GM21825 (cell line): ENCODE measurements around the gene SLC10A3.
A peak's percentile ranks its signal among the peaks of the same experiment; 100 is the strongest.

ENCODE experiments used
- ATAC-seq: cut with Tn5 transposase; IDR thresholded peaks from one replicate; pipeline ENCODE4 v1.9.1; 2021; ENCODE audit warnings: mild to moderate bottlenecking, moderate library complexity; ENCODE audit not compliant: unreplicated experiment

The SLC10A3 gene

GRCh38 chrX:154490414-154491083, at the start of gene SLC10A3:
TSS of gene SLC10A3 (minus strand) at chrX:154490629. CDS start at chrX:154488940, 1,689 bp downstream.
- ATAC-seq, result peak; percentile 76

- ATAC-seq, result no peak
Observed at GRCh38 chrX:154539077-154539476, 48.6 kb upstream of the SLC10A3 start.

DNA sequence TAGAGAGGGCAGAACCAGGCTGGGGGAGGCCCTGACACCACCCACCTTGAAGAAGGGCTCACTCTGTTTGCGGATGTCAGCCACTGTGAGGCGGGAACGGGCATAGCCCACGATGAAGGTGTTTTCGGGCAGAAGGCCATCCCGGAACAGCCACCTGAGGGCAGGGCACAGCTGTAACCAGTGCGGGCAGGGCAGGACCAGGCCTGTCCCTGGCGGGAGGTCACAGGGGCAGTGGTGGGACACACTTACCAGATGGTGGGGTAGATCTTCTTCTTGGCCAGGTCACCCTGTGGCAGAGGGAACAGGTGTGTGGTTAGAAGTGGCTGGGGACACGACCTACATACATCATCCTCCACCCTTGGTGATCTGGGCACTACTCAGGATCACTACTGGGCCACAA, 45.5 kb upstream of the SLC10A3 start:
- no peak for ATAC-seq

- peak; percentile 90 for ATAC-seq
Observed at GRCh38 chrX:154534526-154535322, 44.3 kb upstream of the SLC10A3 start.

DNA sequence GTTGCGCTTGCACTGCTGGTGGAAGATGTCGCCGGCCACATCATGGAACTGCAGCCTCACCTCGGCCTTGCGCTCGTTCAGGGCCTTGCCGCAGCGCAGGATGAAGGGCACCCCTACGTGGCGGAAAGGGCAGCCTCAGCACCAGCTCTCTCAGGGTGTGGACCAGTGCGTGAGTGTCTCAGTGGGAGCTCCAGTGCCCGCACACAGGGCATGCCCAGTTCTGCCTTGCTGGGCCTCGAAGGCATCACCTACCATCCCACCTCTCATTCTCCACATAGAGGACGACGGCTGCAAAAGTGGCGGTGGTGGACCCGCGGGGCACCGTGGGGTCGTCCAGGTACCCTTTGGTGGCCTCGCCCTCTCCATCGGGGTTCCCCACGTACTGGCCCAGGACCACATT, 42.3 kb upstream of the SLC10A3 start:
- no peak for ATAC-seq

- no peak for ATAC-seq
Observed at GRCh38 chrX:154531626-154532025, 41.2 kb upstream of the SLC10A3 start.

- ATAC-seq, result no peak
Observed at GRCh38 chrX:154530286-154530685, 39.9 kb upstream of the SLC10A3 start.

DNA sequence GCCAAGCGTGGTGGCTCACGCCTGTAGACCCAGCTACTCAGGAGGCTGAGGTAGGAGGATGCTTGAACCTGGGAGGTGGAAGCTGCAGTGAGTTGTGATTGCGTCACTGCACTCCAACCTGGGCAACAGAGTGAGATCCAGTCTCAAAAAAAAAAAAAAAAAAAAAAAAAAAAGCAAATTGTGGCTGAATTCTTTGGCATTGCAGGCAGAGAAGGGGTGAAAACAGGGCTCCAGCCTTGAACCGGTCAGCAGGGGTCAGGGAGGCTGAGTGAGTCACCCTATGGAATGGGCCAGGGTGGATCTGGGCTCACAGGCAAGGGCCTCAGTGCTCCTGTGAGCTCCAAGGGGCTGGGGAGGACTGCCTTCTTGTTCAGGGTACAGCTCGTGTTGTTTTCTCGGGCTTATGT, 38.8 kb upstream of the SLC10A3 start:
- no peak for ATAC-seq

- no peak for ATAC-seq
Observed at GRCh38 chrX:154526901-154527675, 36.7 kb upstream of the SLC10A3 start.

DNA sequence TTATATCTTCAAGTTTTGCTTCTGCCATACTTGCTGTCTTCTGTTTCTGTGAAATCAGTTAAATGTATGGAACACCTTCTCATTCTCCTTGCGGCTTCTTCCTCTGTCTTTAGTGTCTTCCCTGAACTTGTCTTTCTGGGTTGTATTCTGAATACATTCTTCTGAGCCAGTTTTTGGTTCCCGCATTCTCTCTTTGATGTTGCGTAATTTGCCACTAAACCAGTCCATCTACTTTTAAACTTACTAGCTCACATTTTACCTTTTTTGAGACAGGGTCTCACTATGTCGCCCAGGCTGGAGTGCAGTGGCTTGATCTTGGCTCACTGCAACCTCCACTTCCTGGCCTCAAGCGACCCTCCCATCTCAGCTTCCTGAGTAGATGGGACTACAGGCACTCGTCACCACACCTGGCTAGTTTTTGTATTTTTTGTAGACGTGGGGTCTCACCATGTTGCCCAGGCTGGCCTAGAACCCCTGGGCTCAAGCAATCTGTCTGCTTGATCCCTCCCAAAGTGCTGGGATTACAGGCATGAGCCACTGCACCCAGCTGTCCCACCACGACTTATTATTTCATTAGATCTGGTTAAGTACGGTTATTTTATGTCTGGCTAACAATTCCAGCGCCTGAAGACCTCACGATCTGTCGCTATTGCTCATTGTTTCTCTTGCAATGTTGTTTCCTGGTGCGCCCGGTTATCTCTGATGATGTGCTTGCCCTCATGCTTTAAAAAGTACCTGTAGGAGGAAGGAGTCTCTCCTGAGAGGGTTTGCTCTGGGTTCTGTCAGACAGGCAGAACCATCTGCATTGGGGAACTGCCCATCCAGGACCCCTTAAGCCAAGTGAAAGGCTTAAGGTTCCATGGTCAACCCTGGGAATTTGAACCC, 35.4 kb upstream of the SLC10A3 start:
- ATAC-seq, result no peak

DNA sequence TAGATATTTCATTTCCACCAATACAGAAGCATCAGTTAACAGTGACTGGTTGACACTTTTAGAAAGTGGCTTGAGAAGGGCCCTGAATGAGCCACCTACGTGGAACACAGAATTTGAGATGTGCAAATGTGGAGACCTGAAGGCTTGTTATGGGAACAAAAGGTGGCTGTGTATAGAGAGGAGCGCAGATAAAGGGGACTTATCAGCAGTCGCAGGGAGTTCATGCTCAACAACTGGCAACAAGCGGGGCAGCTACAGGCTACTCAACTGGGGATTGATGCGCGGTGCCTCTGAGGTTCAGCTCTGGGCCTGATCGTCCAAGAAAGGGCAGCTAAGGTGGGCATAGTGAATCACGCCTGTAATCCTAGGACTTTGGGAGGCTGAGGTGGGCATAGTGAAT, 29.0 kb upstream of the SLC10A3 start:
- ATAC-seq, result no peak

DNA sequence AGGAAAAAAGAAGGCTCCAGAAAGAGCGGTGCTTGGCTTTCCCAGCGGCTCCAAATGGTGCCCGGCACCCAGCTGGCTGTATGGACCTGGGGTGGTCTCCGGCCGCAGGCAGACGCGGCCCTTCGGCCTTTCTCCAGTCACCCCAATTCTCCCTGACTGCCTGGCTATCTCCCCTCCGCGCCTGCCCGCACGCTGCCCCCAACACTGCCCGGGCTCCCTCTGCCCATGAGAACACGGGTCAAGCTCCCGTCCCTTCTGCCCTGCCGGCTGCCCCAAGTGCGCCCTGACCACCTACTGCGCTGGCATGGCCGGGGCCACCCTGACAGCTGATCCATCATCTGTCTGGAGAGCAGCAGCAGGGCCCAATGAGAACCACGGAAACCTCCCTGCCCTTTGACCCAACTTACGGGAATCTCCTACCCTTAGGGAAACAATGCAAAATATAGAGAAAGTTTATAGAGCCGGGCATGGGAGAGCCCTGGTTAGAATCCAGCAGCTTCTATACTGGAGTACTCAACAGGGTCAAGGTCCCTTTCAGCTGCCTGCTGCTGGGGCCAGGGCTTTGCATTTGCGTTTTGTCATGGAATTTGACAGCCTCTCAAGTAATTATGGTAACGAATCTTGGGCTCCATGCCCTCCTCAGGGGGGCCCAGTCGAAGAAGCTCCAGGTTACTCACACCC, 26.8 kb upstream of the SLC10A3 start:
- no peak for ATAC-seq

GRCh38 chrX:154516656-154517100, 26.2 kb upstream of the SLC10A3 start:
- ATAC-seq, result no peak

DNA sequence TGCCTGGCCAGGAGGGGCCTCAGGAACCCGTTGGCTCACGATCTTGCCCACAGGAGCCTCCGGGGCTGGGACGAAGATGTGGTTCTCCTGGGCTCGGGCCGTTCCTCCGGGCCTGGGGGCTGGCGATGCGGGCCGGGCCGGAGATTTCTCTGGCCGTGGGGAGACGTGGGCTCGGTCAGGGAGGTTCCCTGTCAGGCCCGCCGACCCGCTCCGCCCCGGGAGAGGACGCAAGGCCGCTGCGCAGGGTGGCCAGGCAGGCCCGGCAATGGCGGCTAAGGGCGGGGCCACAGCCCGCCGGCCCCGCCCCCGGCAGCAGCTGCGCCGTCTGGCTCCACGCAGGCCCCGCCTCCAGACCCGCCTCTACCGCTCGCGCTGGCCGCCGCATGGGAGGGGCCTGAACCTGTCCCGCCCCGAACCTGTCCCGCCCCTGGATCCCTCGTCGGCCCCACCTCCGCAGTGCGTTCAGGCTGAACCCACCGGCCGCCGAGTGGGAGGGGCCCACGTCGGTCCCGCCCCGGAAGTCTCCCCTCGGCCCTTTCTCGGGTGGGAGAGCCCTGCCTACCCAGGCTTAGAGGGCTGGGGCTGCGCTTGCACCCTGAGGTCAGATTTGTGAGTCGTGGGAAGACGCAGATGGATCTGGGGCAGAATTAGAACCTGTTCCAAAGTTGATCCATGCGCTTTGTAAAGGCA, 25.7 kb upstream of the SLC10A3 start, which contains the start of gene FAM3A:
Gene FAM3A, minus strand, starts transcription at position 267 of the 690 bp plus-strand sequence. CDS start 460 bp downstream, outside the sequence.
- peak; percentile 84 for ATAC-seq

GRCh38 chrX:154515090-154515965, 24.9 kb upstream of the SLC10A3 start:
- ATAC-seq, result no peak

DNA sequence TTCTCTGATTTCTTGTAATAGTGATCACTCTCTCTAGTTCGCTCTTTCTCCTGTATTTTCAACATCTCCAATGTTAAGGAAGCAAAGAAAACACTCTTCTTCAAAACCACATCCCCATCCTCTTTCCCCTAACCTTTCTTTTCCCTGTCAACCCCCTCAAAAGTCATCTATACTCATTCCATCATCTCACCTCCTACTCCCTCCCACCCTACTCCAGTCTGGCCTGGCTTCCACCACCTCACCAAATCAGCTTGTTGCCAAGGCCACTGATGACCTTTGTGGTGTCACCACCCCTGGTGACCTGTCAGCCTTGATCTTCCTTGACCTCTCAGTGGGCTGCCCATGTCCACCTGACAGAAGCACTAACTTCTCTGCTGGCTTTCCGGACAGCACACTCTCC, 23.3 kb upstream of the SLC10A3 start:
- no peak for ATAC-seq

DNA sequence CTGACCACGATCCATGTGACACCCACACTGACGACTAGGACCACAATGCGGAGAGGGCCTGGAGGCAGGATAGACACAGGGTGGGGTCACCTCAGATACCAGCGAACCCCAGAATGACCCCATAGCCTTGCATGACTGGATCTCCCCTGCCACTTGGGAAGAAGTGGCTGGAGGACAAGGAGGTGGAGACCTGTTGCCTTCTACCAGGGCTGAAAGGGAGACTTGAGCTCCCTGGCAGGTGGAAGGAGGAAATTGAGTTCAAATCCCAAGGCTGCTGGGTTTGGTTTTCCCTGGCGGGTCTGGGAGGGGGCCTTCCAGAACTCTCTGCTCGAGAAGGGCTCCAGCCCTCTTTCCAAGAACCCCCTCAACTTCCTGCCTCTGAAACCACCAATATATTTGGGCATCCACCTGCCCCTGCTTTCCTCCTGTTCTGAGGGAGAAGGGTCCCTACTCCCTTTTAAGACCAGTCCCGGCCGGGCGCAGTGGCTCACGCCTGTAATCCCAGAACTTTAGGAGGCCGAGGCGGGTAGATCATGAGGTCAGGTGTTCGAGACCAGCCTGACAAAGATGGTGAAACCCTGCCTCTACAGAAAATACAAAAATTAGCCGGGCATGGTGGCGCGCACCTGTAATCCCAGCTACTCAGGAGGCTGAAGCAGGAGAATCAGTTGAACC, 22.6 kb upstream of the SLC10A3 start:
- no peak for ATAC-seq

GRCh38 chrX:154511761-154512160, 21.3 kb upstream of the SLC10A3 start:
- ATAC-seq, result no peak
